NCI-H1105 treated with DMSO at 0.1 percent for 48 hours (cell line): Measurements from ENCODE around the gene DHH.
A peak's percentile ranks its signal among the peaks of the same experiment; 100 is the strongest.
"Not testable (repeated sequence)": the region's sequence is repeated elsewhere in the genome, so short reads cannot be mapped to it uniquely, and the experiment has no call there.

Experiments
- DNase-seq: peaks from one replicate; lab custom pipeline; 2025; lab: John Stamatoyannopoulos, UW

The DHH gene

DNA sequence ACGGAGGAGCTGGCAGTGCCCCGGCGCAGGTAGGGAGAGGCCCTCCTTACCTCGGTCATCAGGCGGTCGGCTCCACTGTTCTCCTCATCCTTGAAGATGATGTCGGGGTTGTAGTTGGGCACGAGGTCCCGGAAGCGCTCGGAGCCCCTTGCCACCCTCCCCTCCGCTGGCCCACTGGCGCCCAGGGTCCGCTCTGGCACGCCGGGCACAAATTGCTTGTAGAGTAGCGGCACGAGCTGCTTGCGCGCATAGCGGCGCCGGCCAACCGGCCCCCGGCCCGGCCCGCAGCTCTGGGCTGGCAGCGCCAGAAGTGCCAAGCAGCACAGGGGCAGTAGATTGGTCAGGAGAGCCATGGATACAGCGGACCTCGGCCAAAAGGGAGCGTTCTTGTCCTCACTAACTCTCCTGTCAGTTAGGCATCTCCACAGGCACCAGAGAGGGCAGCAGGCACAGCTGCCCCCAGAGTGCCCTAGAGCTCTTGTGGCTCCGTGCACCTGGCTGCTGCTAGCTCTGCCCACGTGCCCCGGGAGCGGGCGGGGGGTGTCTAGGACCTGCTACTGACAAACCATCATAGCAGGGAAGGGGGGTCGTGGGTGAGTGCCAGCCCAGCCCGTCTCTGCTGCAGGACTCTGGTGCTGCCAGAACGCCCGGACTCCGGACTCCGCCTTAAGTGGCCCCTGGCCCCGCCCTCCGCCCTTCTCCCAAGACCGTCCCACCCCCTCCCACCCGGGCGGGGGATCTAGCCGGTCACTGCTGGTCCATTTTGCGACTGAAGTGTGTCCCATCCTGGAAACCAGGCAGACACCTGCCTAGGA is at the start of gene DHH:
TSS of gene DHH (minus strand) at position 642 of the 815 bp plus-strand sequence. CDS start at position 353, 289 bp downstream.
- DNase-seq = peak; percentile 48

DNA sequence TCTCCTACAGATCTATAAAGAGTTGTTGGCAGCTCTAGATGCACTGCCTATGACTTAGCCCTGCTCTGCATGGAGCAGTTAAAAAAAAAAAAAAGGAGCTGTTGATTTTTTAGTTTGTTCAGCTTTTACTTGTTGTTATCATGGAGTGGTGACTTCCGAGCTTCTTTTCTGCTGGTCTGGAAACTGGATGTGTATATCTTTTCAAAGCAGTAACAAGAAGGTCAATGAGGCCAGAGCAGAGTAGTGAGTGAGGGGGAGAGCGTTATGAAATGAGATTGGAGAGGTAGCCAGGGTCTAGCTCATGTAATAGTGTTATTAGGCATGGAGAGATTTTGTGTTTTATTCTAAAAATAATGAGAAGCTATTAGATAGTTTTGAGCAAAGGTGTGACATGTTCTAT is 49.8 kb upstream of the DHH start:
- no peak for DNase-seq

DNA sequence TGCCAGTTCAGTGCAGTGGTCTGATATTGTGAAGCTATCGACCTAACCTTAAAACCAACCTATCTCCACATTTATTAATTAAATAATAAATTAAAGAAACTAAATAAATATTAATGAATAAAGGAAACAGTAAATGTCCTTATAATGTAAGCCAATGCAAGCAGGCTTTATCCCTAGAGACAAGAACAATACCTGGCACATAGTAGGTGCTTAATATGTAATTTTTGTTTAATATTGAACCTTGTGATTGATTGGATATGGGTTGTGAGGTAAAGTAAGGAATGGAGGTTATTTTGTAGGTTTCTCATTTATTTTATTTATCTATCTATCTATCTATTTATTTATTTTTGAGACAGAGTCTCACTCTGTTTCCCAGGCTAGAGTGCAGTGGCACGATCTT is 44.4 kb upstream of the DHH start:
- no peak for DNase-seq

DNA sequence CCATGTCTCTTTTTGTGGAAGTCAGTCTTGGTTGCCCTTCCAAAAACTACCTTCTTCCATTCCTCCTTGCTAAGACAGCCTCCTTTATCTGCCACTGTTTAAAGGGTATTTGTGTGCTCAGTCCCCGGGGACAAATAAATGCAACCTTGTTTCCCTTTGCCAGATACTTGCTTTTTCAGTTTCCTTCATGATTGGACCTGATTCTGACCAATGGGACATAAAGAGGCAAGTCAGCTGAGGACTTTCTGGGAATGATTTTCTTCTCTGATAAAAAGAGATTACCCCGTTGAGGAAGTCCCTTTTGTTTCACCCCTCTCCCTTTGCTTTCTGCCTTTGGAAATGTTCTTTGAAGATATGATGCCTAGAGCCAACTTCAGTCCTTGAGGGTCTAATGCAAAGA is 44.0 kb upstream of the DHH start:
- DNase-seq = no peak

DNA sequence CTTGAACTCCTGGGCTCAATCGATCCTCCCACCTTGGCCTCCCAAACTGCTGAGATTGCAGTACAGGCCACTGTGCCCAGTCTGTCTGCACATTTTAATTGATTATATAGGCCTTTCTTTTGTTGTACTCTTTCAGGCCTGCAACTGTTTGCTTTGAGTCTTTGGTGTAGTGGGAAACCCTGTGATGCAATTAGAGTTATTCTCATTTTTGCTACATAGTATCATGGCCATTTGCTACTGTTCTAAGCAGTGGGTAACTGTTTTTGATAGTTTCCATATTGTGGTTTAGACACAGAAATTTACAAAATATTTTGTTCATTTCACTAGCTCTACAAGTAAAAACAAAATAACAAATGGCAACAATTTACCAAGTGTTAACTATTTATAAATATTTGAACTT is 42.9 kb upstream of the DHH start:
- DNase-seq = no peak

DNA sequence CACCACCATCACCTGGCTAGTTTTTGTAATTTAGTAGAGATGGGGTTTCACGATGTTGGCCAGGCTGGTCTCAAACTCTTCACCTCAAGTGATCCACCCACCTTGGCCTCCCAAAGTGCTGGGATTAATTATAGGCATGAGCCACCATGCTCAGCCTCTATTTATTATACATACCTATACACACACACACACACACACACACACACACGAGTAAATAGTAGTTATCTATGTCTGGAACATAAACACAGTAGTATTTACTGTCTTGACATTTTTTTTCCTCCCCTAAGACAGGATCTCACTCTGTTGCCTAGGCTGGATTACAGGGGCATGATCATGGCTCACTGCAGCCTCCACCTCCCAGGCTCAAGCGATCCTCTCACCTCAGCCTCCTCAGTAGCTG is 42.4 kb upstream of the DHH start:
- DNase-seq = not testable (repeated sequence)

DNA sequence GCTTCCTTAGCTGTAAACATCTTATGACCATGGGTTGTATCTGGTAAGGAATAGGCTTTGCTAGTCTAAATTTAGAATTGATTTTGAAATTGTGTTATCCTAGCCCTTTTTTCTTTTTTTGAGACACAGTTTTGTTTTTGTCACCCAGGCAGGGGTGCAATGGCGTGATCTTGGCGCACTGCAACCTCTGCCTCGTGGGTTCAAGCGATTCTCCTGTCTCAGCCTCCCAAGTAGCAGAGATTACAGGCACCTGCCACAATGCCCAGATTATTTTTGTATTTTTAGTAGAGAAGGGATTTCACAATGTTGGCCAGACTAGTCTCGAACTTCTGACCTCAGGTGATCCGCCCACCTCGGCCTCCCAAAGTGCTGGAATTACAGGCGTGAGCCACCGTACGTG is 39.0 kb upstream of the DHH start:
- DNase-seq = no peak

DNA sequence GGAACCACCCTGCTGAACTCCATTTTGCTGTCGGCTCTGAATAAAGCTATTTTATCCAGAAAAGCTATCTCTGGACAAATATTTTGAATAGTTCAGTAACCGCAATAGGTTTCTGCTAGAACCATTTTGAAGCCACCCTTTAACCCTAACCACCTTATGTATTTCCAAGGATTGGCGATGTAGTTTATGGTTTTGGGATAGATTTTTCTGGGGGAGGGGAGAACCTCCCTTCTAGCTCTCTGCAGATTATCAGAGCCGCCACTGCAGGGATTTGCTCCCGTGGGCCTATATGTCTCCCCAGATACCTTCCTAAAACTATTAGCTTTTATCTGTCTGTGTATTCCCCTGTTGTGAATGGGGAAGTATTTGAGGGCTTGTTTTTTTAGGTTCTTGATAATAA is 38.4 kb upstream of the DHH start:
- DNase-seq = no peak

DNA sequence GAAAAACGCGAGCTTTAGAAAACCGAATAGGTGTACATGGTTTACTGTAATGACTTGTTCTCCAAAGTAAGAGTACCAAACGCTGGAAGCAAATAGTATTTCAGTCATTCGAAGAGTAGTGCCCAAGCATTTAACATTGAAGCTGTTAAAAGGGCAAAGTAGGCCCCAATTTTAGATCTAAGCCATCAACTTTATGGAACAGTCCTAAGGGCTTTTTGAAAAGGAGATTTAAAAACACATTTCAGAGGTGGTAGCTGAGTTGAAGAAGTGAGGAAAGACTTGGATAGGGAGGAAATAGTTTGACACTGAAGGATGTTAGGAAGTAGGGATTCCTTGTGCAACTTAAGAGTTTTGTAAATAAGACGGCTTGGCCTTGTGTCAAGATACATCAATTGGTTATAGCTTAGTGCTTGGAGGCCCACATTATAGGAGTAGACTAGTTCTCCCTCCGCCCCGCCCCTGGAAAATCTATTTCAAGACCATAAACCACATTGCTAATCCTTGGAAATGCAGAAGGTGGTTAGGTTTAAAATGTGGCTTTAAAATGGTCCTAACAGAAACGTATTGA is 37.4 kb upstream of the DHH start:
- peak; percentile 55 for DNase-seq

DNA sequence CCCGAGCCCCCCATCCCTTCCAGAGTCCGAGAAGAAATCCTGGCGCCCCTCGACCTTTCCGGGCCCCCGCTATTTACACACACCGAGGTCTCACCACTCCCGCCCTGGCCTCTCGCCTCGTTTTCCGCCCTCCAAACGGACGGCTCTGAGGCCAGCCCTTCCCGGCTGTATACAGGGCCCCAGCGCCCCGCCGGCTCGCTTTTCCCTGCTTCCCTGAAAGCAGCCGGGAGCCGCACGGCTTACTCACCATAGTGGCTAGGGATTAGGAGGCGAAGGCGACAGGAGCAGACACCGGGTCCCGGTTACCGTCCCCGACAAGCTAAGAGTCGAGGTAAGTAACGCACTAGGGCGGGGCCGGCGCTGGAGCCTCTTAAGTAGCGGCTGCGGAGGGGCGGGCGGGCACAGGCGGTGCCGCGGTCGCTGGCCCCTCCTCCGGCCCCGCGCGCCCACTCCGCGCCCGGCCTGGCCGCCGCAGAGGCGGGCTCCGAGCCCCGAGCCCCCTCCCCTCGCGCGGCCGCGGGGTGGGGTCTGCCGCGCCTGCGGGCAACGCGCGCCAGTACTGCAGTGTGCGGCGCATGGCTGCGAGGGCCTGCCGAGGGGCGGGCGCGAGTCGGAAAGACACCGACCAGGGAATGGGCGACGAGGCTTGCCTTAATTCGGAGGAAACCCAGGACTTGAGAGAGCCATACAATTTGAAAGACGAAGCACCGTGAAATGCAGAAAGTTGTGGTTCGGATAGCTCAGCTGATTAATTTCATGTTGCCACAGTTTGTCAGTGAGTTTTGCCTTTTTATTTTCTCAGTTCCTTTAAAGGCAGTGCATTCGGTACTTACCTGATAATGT is 36.7 kb upstream of the DHH start, which contains the start of gene TUBA1B:
TSS of gene TUBA1B (minus strand) at position 345 of the 843 bp plus-strand sequence. CDS start at position 250, 95 bp downstream.
- peak; percentile 79 for DNase-seq

DNA sequence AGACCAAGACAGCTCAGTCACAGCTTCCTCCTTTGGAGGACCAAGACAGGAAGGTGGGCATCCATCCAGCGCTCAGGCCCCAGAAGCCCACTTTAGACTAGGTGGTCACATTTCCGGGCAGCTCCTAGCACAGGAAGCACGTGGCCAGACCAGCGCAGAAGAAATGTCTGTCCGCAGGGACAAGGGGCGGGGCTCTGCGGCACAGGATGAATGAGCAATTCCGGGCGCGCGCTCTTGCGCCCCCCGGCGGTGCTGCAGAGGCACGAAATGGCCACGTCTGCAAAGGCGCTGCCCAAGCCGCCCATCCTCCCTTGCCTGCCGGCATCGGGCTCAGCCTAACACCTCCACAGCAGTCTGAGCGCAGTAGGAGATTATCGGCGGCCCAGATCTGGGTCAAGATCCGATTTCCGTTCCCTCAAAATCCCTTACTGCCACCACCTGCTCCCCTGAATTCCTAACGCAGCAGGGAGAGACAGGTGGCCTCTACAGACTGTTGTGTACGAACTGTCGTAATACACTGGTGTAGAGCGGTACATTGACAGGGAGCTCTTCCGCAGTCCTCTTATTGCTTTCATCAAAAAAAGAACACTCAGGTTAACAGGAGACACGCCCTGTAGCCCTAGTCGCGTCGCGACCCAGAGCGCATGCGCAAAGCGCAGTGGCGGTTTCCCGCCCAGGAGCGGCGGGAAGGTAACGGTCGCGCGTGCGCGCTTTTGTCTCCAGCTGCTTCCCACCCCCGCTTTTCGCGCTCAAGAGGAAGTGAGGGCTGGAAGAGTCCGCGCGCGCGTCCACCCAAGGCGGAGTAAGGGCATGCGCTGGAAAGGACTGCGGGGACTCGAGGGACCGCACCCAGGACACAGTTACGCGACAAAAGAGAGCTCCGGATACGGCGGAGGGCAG is 35.8 kb upstream of the DHH start:
- DNase-seq = peak; percentile 71

DNA sequence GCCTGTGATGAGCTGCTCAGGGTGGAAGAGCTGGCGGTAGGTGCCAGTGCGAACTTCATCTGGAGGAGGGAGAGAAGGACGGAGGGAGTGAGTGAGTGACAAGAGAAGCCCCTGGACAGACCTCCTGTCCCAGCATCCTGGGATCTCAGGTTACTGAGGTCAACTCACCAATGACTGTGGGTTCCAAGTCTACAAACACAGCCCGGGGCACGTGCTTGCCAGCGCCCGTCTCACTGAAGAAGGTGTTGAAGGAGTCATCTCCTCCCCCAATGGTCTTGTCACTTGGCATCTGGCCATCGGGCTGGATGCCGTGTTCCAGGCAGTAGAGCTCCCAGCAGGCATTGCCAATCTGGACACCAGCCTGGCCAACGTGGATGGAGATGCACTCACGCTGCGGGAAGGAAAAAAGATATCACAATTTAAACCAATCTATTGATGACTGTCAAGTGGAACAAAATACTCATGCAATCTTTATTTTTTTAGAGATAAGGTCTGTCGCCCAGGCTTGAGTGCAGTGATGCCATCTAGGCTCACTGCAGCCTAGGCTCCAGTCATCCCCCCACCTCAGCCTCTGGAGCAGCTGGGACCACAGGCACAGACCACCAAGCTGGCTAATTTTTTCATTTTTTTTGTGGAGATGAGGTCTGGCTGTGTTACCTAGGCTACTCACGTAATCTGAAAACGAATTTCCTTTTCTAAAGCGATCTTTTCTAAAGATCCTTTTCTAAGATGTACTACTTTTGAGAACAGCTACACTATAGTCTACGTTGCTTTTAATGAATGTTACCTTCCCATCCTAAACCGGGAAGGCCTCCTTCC is 34.9 kb upstream of the DHH start:
- no peak for DNase-seq

DNA sequence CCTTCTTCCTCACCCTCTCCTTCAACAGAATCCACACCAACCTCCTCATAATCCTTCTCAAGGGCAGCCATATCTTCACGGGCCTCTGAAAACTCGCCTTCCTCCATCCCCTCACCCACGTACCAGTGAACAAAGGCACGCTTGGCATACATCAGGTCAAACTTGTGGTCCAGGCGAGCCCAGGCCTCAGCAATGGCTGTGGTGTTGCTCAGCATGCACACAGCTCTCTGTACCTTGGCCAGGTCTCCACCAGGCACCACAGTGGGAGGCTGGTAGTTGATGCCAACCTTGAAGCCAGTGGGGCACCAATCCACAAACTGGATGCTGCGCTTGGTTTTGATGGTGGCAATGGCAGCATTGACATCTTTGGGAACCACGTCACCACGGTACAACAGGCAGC is 33.4 kb upstream of the DHH start:
- not testable (repeated sequence) for DNase-seq

DNA sequence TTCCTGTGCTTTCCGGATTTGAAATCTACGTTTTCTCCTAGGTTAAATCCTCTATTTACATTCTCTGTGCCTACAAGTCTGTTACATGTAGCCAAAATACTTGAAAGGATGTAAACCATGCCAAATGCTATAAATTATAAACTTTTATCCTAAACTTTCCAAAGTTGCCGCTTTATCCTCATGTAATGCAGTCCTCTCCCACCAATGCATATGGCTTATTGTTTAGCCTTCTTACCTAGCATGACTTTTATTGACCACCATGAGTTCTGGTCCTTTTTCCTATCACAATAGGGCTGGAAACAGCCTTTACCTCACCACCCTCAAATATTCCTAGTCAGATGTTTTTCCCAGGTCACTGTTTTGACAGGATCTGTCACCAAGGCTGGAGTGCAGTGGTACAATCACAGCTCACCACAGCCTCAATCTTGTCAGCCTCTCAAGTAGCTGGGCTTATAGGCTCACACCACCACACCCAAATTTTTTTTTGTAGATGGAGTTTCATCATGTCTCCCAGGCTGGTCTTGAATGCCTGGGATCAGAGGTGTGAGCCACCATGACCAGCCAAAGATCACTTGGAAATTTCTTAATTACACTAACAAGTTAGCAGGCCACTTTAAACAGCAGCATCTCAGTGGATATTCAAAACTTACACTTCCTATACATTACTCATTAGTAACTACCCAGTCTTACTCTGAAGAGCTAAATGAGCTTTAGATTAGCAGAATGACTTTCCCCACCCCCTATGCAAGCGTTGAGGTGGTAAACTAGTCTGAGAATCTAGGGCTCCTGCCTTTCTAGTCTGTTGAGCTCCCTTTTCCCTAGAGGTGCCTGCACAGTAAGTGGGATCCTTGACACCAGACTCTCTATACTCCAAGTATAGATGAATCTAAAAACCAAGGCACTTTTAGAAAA is 32.5 kb upstream of the DHH start:
- DNase-seq = no peak

DNA sequence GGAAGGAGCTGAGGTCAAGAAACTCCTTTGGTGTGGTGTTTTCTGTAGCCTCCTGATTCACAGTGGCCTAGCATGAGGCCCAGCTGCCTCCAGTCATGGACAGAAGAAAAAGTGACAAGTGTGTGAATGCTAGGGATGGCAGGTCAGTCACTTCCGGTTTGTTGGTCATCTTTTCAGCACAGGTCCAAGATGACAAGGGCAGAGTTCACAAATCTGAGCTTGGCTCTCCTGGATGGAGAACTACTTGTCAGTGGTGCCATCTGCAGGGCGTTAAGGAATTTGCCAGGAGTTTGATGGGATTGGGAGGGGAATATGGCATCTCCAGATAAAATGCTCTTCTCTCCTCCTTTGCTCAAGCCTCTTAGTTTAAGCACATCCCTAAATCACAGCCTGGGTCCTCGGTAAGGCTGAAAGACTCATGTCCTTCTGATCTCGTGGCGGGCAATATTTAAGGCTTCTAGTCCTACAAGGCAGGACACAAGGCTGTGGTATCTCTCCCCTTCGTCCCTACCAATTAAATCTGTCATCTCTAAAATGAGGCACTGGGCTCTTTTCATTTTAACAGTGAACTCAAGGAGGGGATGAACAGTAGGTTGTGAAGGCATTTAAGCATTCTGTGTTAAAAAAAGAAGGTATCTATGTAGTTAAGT is 26.6 kb upstream of the DHH start:
- no peak for DNase-seq

DNA sequence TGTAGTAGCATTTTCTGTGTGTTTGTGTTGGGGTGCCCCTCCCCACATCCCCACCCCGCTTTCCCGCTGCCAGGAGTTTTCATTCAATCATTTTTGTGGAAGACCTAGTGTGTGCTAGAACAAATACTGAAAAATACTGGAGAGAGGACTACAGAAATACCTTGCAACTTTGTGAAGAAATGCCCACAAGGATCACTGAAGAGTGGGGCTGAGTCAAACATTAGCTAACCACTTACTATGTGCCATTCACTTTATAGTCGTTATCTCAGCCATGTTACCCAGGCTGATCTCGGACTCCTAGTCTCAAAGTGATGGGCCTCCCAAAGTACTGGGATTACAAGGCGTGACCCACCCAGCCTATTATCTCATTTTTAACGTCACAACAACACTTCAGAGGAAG is 16.6 kb upstream of the DHH start:
- no peak for DNase-seq

DNA sequence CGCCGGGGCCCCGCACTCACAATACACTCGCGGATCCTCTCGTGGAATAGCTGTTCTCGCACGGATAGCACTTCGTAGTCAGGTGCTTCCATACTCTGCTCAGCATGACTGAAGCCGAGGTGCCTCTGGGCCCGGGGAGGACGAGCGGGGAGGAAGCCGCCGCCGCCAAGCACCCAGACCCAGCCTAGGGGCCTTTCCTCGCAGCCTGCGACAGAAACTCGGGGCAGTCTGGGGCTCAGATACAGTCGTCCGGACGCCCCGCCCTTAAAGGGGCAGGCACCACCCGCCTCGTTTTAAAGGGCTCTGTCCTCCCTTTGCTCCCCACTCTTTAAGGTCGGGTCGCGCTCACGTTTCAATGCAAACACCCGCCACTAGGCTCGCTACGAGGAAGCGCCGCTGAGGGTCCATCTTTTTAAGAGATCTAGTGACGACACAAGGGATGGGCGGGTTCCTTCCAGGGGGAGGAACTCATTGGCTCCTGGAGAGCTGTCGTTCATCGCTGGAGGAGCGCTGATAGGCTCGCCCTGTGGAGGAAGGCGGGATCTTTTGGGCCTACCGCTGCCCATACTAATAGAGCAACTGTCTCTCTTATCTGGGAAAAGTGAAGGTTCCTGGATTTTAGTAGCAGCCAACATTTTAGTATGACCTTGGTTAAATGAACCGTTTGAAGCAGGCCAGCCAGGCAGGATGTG is 16.0 kb upstream of the DHH start, which contains the start of gene LMBR1L:
TSS of gene LMBR1L (minus strand) at position 384 of the 692 bp plus-strand sequence. CDS start at position 92, 292 bp downstream.
- peak; percentile 93 for DNase-seq
